Thyroid gland (tissue), 4 donors: ENCODE results near the gene OTOG.

Experiments
- CTCF ChIP-seq, 6 experiments: fragments of 200-600 bp in 3 of 6; fragments of 450-650 bp in 3 of 6; sonication (generic) in 3 of 6; IDR thresholded peaks; one replicate each; pipeline ENCODE4 v1.5.1; 2016 to 2019; ENCODE audit warnings: antibody characterized with exemption in 6 of 6, mild to moderate bottlenecking in 2 of 6, inconsistent platforms in 1 of 6, moderate library complexity in 1 of 6
- POLR2A ChIP-seq, 2 donors: fragments of 450-650 bp; IDR thresholded peaks; one replicate each; pipeline ENCODE4 v1.6.1; 2017; ENCODE audit warnings: antibody characterized with exemption in 2 of 2, mild to moderate bottlenecking in 2 of 2, moderate library complexity in 1 of 2

DNA sequence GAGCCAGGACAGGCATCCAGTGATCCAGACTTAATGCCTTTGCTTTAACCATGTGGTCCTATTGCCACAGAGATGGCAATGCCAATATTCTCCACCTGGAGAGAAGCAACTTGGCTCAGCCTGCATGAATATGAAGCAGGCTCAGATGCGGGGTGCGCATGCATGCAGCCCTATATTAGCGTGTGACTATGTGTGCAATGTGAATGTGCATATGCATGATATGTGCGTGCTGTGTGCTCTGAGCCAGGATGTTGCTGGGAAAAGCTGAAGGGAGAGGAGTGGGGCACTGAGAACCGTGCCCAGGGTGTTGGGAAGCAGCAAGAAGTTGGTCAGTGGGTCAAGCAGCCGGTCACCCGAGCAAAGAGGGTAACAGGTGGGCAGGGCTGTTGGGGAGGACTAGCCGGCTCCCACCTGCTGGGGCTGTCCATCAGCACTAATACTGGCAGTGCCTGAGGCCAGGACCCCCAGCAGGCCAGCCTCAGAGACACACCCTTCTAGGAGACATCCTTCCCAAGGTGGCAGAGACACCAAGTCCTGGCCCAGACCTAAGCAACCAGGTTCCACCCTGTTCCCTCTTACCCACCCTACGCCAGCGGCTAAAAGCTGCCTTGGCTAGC is 147.5 kb downstream of the OTOG start:
- TF ChIP-seq CTCF (IDR thresholded peaks at IDR 0.05) = no peak
- TF ChIP-seq POLR2A (IDR thresholded peaks at IDR 0.05) = no peak
